GM21717 (cell line): ENCODE measurements around the gene SCN2A.
"Not testable (repeated sequence)": the region's sequence is repeated elsewhere in the genome, so short reads cannot be mapped to it uniquely, and the experiment has no call there.

Experiments
- ATAC-seq: cut with Tn5 transposase; IDR thresholded peaks from one replicate; pipeline ENCODE4 v1.9.1; 2021; ENCODE audit warnings: mild to moderate bottlenecking, moderate library complexity; ENCODE audit not compliant: unreplicated experiment

Gene SCN2A

GRCh38 chr2:165312999-165313398 lies 73.8 kb downstream of the SCN2A start:
- no peak for ATAC-seq

- ATAC-seq, result no peak
These were observed 74.3 kb downstream of the SCN2A start for GRCh38 chr2:165313509-165313908.

GRCh38 chr2:165328272-165328671 lies 89.1 kb downstream of the SCN2A start:
- ATAC-seq, result no peak

DNA sequence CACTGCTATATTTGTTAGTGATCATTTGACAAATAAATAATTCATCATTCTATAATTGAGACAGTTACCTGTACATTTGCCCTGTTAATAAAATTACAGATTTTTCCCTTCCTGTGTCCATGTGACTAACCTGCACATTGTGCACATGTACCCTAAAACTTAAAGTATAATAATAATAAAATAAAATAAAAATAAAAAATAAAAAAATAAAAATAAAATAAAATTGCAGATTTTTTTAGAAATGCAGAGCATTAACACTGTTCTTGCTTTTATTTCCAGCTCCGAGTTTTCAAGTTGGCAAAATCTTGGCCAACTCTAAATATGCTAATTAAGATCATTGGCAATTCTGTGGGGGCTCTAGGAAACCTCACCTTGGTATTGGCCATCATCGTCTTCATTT lies 105.1 kb downstream of the SCN2A start:
- not testable (repeated sequence) for ATAC-seq

- no peak for ATAC-seq
These were observed 109.2 kb downstream of the SCN2A start for GRCh38 chr2:165348441-165348840.

GRCh38 chr2:165349181-165349580 lies 110.0 kb downstream of the SCN2A start:
- ATAC-seq, result no peak

DNA sequence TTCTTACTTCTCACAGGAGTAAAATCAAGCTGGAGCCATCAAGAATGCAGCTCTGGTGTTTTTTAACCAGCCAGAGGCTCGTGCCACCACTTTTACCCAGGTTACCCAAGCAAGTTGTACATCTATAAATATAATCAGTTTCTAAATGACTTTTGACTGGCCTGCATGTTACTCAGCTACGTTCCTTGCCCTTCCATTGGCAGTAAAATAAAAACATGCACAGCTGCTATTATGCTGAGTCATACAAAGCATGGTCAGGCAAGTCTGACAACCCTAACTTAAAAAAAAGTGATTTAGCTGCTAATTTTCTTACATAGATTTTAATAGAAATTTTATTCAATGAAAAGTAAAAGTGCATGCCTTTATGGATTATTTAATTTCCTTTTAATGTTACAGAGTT lies 118.5 kb downstream of the SCN2A start:
- ATAC-seq, result peak; percentile 96

DNA sequence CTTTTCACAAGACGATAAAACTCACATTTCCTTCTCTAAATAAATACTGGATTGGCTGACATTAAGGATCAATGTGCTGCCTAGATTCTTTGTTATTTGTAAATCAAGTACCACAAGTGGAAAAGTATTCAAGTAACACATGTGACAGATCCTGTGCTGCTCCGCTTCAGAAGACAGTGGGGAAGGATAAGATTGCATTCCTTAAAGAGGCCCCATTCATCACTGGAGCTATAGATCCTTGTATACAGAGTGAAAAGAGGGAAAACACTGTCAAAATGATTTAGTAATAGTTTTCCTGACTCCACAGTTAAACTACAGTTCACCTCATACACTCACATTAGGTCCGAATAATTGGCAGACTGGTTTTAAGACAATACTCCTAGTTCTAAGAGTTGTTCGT lies 122.3 kb downstream of the SCN2A start:
- ATAC-seq, result no peak

DNA sequence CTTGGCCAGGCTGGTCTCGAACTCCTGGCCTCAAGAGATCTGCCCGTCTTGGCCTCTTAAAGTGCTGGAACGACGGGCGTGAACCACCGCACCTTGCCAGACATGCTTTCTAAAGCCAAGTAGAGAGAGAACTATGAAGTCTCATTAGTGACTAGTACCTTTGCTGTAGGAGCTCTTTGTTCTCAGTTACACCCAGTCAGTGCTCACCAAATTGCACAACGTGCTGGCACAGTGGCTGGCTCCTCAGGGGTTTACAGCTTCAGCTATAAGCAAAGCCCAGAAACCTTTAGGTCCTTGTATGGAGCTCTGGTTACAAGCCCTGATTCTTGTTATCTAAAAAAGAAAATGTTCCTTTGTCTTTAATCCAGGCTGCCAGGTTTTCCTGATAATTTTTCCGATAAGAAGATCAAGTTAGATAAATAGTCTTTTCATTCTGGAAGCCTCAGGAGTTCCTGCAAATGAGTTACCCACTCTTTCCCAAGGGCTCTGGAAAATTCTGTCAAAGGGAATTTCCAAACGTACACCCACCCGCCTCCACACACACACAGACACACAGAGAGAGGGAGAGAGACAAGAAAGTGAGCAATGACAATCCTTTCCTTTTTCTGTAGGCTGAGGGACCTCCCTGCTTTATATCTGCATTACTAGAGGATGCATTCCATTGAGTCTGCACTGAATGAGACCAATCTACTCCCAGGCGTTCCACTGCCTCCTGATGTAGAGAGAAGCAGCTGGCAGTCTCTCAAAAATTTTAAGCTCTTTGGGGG lies 130.1 kb downstream of the SCN2A start:
- ATAC-seq, result no peak

- ATAC-seq, result no peak
These were observed 130.7 kb downstream of the SCN2A start for GRCh38 chr2:165369898-165370296.

GRCh38 chr2:165371356-165371755 lies 132.1 kb downstream of the SCN2A start:
- ATAC-seq, result no peak

- ATAC-seq, result no peak
These were observed 134.2 kb downstream of the SCN2A start for GRCh38 chr2:165373278-165374010.

DNA sequence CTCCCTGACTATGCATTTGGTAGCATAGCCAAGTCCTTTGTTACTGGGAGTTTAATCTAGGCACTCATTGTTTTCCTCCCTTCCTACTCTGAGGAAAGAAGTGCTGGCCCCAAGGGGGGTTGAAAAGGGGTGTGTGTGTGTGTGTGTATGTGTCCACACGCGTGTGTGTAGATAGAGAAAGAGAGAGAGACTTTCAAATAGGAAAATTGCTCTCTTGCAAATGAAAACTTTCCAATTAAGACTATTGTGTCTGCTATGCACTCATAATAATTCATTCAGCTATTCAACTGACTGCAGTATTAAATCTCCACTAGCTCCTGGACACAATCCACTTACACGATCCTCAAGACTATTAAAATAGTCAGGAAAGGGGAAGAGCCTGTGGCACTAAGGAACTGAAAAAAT lies 137.4 kb downstream of the SCN2A start:
- ATAC-seq, result no peak

- ATAC-seq, result no peak
These were observed 143.1 kb downstream of the SCN2A start for GRCh38 chr2:165382362-165382761.

GRCh38 chr2:165390875-165391274 lies 151.7 kb downstream of the SCN2A start:
- ATAC-seq, result no peak

GRCh38 chr2:165391791-165392190 lies 152.6 kb downstream of the SCN2A start:
- no peak for ATAC-seq

- not testable (repeated sequence) for ATAC-seq
These were observed 159.4 kb downstream of the SCN2A start for GRCh38 chr2:165398603-165399002.

DNA sequence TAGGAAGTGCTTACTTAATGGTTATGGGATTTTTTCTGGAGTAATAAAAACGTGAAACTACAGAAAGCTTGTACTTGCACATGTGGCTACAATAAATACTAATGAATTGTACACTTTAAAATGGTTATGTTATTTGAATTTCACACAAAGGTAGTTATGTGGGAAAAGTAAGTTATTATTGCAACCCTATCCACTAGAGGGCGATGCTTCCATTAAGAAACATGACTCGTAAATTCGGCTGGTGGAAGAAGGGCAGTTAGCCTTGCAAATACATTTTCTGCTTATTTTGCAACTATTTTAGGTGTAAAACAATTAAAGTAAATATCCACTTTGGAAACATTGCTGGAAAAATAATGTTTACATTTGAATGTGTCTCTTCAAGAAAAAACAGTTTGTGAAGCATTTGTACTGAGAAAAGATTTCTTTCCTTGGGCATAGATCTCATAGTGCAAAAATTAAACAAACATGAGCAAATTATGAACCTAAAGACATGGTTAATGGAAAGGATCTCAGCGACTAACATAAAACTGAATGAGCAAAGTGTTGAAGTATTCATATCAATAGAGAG lies 162.2 kb downstream of the SCN2A start:
- ATAC-seq, result peak; percentile 46

- ATAC-seq, result no peak
These were observed 162.9 kb downstream of the SCN2A start for GRCh38 chr2:165402162-165402561.

GRCh38 chr2:165406173-165406572 lies 167.0 kb downstream of the SCN2A start:
- no peak for ATAC-seq

GRCh38 chr2:165407466-165407865 lies 168.3 kb downstream of the SCN2A start:
- no peak for ATAC-seq

- no peak for ATAC-seq
These were observed 169.0 kb downstream of the SCN2A start for GRCh38 chr2:165408186-165408585.
